ENCODE measurements around the gene ZNF90. TPM values are rescaled to one million over a fixed set of nuclear protein-coding genes. Genes with fewer than 3 reads are reported as not detected.
"Not testable (repeated sequence)": the region's sequence is repeated elsewhere in the genome, so short reads cannot be mapped to it uniquely, and the experiment has no call there.

The ZNF90 gene
- total and polyA plus RNA-seq, 3 donors from 2014 or later, result 2.2 to 9.2 (median 3.9) TPM

DNA sequence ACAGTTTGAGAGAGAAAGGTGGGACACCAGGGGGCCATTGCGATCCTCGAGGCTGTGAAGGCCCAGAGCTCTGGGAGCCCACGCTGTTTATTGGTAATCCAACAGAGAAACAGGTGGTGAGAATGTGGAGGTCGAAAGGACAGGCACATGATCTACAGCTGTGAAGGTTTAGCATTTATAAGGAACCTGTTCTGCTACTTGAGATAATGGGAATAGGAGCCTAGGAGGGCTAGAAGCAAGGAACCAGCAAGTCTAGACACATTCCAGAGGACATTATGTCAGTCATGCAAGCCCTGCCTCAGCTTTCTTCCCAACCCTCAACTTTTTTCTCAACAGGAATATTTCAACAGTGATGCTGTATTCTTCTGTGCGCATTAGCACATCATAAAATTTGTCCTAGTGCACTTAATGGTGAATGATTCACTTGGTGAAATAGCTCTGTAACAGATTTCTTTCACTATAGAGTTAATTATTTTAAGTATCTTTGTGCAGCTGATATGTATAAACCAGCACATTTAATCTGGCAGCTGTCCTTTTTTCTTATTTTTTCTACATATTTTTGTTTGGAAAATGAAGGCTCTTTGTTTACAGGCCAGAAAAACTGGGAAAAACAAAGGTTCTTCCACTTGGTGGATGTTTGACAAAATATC lies 25.4 kb downstream of the ZNF90 start:
- intact Hi-C loops (cut with DNase I; ENCODE audit: low total_unique reads), result no loop called here
- WGBS, 2 donors, result 91 to 94% methylated on average over 5 of the region's 5 CpGs
- H3K4me1 ChIP-seq, result no peaks in the 10 kb centered on the region
- no peak for TF ChIP-seq POLR2A (IDR thresholded peaks at IDR 0.05)
- TF ChIP-seq, protein P1, sequence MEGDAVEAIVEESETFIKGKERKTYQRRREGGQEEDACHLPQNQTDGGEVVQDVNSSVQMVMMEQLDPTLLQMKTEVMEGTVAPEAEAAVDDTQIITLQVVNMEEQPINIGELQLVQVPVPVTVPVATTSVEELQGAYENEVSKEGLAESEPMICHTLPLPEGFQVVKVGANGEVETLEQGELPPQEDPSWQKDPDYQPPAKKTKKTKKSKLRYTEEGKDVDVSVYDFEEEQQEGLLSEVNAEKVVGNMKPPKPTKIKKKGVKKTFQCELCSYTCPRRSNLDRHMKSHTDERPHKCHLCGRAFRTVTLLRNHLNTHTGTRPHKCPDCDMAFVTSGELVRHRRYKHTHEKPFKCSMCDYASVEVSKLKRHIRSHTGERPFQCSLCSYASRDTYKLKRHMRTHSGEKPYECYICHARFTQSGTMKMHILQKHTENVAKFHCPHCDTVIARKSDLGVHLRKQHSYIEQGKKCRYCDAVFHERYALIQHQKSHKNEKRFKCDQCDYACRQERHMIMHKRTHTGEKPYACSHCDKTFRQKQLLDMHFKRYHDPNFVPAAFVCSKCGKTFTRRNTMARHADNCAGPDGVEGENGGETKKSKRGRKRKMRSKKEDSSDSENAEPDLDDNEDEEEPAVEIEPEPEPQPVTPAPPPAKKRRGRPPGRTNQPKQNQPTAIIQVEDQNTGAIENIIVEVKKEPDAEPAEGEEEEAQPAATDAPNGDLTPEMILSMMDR (IDR thresholded peaks at IDR 0.05), result no peak
- no peak overlapping the region for H3K4me3 ChIP-seq
- no peaks in the 10 kb centered on the region for H3K9me3 ChIP-seq
- DNase-seq, result no peak
- H3K27me3 ChIP-seq, result no peaks in the 10 kb centered on the region
- no peak overlapping the region for H3K27ac ChIP-seq
- H3K36me3 ChIP-seq (ENCODE audit: low read depth, missing control alignments), result no peaks in the 10 kb centered on the region

DNA sequence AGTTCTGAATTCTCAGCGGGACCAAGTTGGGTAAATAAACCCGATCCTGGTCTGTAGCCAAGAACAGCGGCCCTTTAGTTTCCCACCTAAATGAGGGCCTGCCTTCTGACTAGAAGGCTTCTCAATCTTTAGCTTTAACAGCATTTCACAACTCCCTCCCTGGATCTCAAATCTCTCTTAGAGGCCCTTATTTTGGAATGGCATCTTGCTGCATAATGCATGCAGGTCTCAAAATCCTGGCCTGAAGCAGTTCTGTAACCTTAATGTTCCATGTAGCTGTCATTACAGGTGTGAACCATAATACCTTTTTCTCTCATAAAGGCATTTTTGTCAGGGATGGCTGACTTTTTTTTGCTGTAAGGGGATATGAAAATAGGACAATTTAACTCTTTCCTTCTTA lies 29.5 kb downstream of the ZNF90 start:
- no peak overlapping the region for H3K4me3 ChIP-seq
- no peaks in the 10 kb centered on the region for H3K4me1 ChIP-seq
- intact Hi-C loops (cut with DNase I; ENCODE audit: low total_unique reads), result no loop called here
- no peak for DNase-seq
- TF ChIP-seq, protein P1 (IDR thresholded peaks at IDR 0.05), result no peak
- no peak for TF ChIP-seq POLR2A (IDR thresholded peaks at IDR 0.05)
- H3K36me3 ChIP-seq (ENCODE audit: low read depth, missing control alignments), result no peaks in the 10 kb centered on the region
- no peaks in the 10 kb centered on the region for H3K27me3 ChIP-seq
- H3K9me3 ChIP-seq, result no peaks in the 10 kb centered on the region
- 77 to 79% methylated on average over 3 of the region's 3 CpGs for WGBS, 2 donors
- no peak overlapping the region for H3K27ac ChIP-seq

DNA sequence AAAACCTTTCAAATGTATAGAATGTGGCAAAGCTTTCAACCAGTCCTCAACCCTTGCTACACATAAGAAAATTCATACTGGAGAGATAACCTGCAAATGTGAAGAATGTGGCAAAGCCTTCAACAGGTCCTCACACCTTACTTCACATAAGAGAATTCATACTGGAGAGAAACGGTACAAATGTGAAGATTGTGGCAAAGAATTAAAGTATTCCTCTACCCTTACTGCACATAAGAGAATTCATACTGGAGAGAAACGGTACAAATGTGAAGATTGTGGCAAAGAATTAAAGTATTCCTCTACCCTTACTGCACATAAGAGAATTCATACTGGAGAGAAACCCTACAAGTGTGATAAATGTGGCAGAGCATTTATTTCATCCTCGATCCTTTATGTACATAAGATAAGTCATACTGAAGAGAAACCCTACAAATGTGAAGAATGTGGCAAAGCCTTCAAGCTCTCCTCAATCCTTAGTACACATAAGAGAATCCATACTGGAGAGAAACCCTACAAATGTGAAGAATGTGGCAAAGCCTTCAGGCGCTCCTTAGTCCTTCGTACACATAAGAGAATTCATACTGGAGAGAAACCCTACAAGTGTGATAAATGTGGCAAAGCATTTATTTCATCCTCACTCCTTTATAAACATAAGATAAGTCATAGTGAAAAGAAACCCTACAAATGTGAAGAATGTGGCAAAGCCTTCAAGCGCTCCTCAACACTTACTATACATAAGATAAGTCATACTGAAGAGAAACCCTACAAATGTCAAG lies 40.5 kb downstream of the ZNF90 start:
- DNase-seq; intact Hi-C loops (cut with DNase I; ENCODE audit: low total_unique reads); H3K4me1 ChIP-seq; H3K27ac ChIP-seq; H3K4me3 ChIP-seq; H3K9me3 ChIP-seq; H3K36me3 ChIP-seq (ENCODE audit: low read depth, missing control alignments); H3K27me3 ChIP-seq: not testable (repeated sequence)
- WGBS, 2 donors, result 94 to 96% methylated on average over 6 of the region's 6 CpGs

DNA sequence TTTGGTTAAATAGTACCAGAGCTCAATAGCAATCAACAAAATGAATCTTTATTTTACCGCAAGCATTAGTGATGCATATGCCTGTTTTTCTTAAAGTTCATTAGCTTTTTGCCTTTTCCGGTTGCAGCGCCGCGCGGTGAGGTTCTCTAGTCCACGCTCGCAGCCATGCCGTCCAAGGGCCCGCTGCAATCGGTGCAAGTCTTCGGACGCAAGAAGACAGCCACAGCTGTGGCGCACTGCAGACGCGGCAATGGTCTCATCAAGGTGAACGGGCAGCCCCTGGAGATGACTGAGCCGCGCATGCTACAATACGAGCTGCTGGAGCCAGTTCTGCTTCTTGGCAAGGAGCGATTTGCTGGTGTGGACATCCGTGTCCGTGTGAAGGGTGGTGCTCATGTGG lies 47.1 kb downstream of the ZNF90 start:
- DNase-seq, result no peak
- H3K36me3 ChIP-seq (ENCODE audit: low read depth, missing control alignments), result no peaks in the 10 kb centered on the region
- intact Hi-C loops (cut with DNase I; ENCODE audit: low total_unique reads), result no loop called here
- no peaks in the 10 kb centered on the region for H3K4me1 ChIP-seq
- TF ChIP-seq, protein P1 (IDR thresholded peaks at IDR 0.05), result no peak
- TF ChIP-seq POLR2A (IDR thresholded peaks at IDR 0.05), result no peak
- H3K9me3 ChIP-seq, result no peaks in the 10 kb centered on the region
- 68 to 89% methylated on average over 23 of the region's 23 CpGs for WGBS, 2 donors
- no peaks in the 10 kb centered on the region for H3K27me3 ChIP-seq
- H3K4me3 ChIP-seq, result no peak overlapping the region
- H3K27ac ChIP-seq, result no peak overlapping the region

DNA sequence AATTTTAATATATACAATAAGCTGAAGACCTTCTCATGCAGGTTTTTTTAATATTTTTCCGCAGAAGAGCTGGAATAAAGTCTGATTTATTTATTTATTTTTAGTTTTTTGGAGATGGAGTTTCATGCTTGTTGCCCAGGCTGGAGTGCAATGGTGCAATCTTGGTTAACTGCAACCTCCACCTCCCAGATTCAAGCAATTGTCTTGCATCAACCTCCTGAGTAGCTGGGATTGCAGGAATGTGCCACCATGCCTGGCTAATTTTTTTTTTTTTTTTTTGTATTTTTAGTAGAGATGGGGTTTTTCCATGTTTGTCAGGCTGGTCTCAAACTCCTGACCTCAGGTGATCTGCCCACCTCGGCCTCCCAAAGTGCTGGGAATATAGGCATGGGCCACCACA lies 55.1 kb downstream of the ZNF90 start:
- H3K4me3 ChIP-seq; H3K27ac ChIP-seq; DNase-seq; H3K9me3 ChIP-seq; H3K27me3 ChIP-seq; H3K36me3 ChIP-seq (ENCODE audit: low read depth, missing control alignments); H3K4me1 ChIP-seq; intact Hi-C loops (cut with DNase I; ENCODE audit: low total_unique reads): not testable (repeated sequence)
- 86 to 91% methylated on average over 2 of the region's 2 CpGs for WGBS, 2 donors

DNA sequence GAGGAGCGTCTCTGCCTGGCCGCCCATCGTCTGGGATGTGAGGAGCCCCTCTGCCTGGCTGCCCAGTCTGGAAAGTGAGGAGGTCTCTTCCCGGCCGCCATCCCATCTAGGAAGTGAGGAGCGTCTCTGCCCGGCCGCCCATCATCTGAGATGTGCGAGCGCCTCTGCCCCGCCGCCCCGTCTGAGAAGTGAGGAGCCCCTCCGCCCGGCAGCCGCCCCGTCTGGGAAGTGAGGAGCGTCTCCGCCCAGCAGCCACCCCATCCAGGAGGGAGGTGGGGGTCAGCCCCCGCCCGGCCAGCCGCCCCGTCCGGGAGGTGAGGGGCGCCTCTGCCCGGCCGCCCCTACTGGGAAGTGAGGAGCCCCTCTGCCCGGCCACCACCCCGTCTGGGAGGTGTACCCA lies 59.9 kb downstream of the ZNF90 start:
- H3K27ac ChIP-seq; DNase-seq; H3K36me3 ChIP-seq (ENCODE audit: low read depth, missing control alignments); H3K4me3 ChIP-seq; H3K9me3 ChIP-seq; H3K27me3 ChIP-seq; intact Hi-C loops (cut with DNase I; ENCODE audit: low total_unique reads); H3K4me1 ChIP-seq: not testable (repeated sequence)
- 80 to 90% methylated on average over 2 to 23 of the region's 29 CpGs for WGBS, 2 donors
